ENCODE data around the gene DNAJC1.

DNA sequence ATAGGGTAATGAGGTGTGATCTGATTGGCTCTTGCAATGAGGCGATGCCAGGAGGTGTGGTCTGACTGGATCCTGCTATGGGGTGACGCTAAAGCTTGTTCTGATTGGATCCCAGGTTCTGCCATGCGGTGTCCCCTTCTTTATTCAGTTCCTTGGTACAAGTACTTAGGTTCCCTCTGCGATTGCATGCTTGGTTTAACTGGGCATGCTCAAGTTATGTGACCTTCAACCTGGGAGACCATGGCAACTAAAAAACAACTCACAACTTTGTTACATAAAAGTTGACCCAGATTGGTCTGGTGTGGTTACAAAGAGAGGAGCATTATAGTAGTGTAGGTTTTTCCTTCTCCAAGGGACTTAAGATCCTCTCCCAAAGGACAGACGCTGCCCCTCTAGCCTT is 49.5 kb upstream of the DNAJC1 start:
- TF ChIP-seq, protein P1, sequence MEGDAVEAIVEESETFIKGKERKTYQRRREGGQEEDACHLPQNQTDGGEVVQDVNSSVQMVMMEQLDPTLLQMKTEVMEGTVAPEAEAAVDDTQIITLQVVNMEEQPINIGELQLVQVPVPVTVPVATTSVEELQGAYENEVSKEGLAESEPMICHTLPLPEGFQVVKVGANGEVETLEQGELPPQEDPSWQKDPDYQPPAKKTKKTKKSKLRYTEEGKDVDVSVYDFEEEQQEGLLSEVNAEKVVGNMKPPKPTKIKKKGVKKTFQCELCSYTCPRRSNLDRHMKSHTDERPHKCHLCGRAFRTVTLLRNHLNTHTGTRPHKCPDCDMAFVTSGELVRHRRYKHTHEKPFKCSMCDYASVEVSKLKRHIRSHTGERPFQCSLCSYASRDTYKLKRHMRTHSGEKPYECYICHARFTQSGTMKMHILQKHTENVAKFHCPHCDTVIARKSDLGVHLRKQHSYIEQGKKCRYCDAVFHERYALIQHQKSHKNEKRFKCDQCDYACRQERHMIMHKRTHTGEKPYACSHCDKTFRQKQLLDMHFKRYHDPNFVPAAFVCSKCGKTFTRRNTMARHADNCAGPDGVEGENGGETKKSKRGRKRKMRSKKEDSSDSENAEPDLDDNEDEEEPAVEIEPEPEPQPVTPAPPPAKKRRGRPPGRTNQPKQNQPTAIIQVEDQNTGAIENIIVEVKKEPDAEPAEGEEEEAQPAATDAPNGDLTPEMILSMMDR (IDR thresholded peaks at IDR 0.05), result no peak
- no peak for TF ChIP-seq POLR2A (IDR thresholded peaks at IDR 0.05)
